Osteoblast (primary cell): ENCODE measurements around the gene ALS2CL. TPM values are rescaled to one million over a fixed set of nuclear protein-coding genes. Genes with fewer than 3 reads are reported as not detected.

Experiments
- DNase-seq: peaks from one replicate; pipeline ENCODE4 v3.0.0; 2011; ENCODE audit warnings: low spot score, mixed read lengths; ENCODE audit not compliant: insufficient read length; ENCODE audit errors: missing footprints
- H2AFZ ChIP-seq: 2 replicates; pipeline ENCODE4 v1.6.0; 2011; ENCODE audit warnings: mild to moderate bottlenecking, low read length
- H3K27ac ChIP-seq: 2 replicates; pipeline ENCODE4 v1.5.1; 2011; ENCODE audit warnings: mild to moderate bottlenecking, low read depth, low read length, moderate library complexity
- H3K27me3 ChIP-seq: 2 replicates; pipeline ENCODE4 v1.6.0; 2012; ENCODE audit warnings: mild to moderate bottlenecking, control low read depth, inconsistent platforms, low read length, moderate library complexity; ENCODE audit not compliant: insufficient read depth
- H3K36me3 ChIP-seq: 2 replicates; pipeline ENCODE4 v1.5.1; 2011; ENCODE audit warnings: mild to moderate bottlenecking, low read length, control low read depth, moderate library complexity; ENCODE audit not compliant: insufficient read depth
- H3K4me1 ChIP-seq: 2 replicates; pipeline ENCODE4 v1.5.1; 2011; ENCODE audit warnings: mild to moderate bottlenecking, low read length, control low read depth, moderate library complexity; ENCODE audit not compliant: insufficient read depth
- H3K4me2 ChIP-seq: 2 replicates; pipeline ENCODE4 v1.6.0; 2011; ENCODE audit warnings: mild to moderate bottlenecking, low read length; ENCODE audit not compliant: insufficient read depth
- H3K4me3 ChIP-seq: fragments of 200-600 bp; sonication (generic); 3 replicates; pipeline ENCODE4 v1.5.1; 2012; ENCODE audit warnings: mild to moderate bottlenecking, low read length, inconsistent platforms; ENCODE audit not compliant: insufficient read depth
- H3K79me2 ChIP-seq: 2 replicates; pipeline ENCODE4 v1.6.0; 2012; ENCODE audit warnings: mild to moderate bottlenecking, low read length, control low read depth, inconsistent platforms; ENCODE audit not compliant: insufficient read depth
- H3K9me3 ChIP-seq: 2 replicates; pipeline ENCODE4 v1.5.1; 2011; ENCODE audit warnings: low read depth, low read length, control low read depth
- H4K20me1 ChIP-seq: 2 replicates; pipeline ENCODE4 v1.6.0; 2012; ENCODE audit warnings: mild to moderate bottlenecking, low read length, control low read depth; ENCODE audit not compliant: insufficient read depth
- CTCF ChIP-seq: IDR thresholded peaks from 2 replicates; pipeline ENCODE4 v1.5.1; 2011; ENCODE audit warnings: mild to moderate bottlenecking, low read depth, low read length, moderate library complexity; ENCODE audit errors: extremely low read depth
- total RNA-seq: library from RNA; depleted of rRNA; stranded (reverse); fragments of >200 nt; gene quantifications from 2 replicates; pipeline ENCODE4 v1.2.3, GENCODE V29; 2012

Gene ALS2CL
- total RNA-seq, 1 donor, result 1.1 TPM

- no peaks in the 10 kb centered on the region for H3K9me3 ChIP-seq
- no peak overlapping the region for H2AFZ ChIP-seq
- no peak overlapping the region for H3K27ac ChIP-seq
- H3K4me3 ChIP-seq, result no peak overlapping the region
- peaks cover 7% of the 10 kb centered on the region for H3K4me1 ChIP-seq
- H3K4me2 ChIP-seq, result no peak overlapping the region
- TF ChIP-seq CTCF, result no peak
- DNase-seq, result peak; percentile 53
- H3K79me2 ChIP-seq, result no peaks in the 10 kb centered on the region
- peaks cover 6% of the 10 kb centered on the region for H3K27me3 ChIP-seq
- no peaks in the 10 kb centered on the region for H4K20me1 ChIP-seq
- no peaks in the 10 kb centered on the region for H3K36me3 ChIP-seq
Observed at GRCh38 chr3:46667061-46667621, 26.3 kb downstream of the ALS2CL start.

GRCh38 chr3:46666453-46666845, 27.0 kb downstream of the ALS2CL start:
- Histone ChIP-seq H3K36me3 (no peaks in the 10 kb centered on the region), H3K4me2 (no peak overlapping the region), H3K4me1 (peaks cover 7% of the 10 kb centered on the region), H3K79me2 (no peaks in the 10 kb centered on the region), H3K27ac (no peak overlapping the region), H4K20me1 (no peaks in the 10 kb centered on the region), H2AFZ (no peak overlapping the region), H3K9me3 (no peaks in the 10 kb centered on the region), H3K4me3 (no peak overlapping the region), H3K27me3 (peaks cover 6% of the 10 kb centered on the region)
- TF ChIP-seq CTCF, result no peak
- peak; percentile 51 for DNase-seq

- peak; percentile 81 for DNase-seq
- H4K20me1 ChIP-seq, result no peaks in the 10 kb centered on the region
- TF ChIP-seq CTCF, result no peak
- H2AFZ ChIP-seq, result no peak overlapping the region
- H3K79me2 ChIP-seq, result no peaks in the 10 kb centered on the region
- H3K4me3 ChIP-seq, result no peak overlapping the region
- no peak overlapping the region for H3K27ac ChIP-seq
- no peak overlapping the region for H3K4me2 ChIP-seq
- peaks cover 6% of the 10 kb centered on the region for H3K27me3 ChIP-seq
- no peaks in the 10 kb centered on the region for H3K36me3 ChIP-seq
- no peaks in the 10 kb centered on the region for H3K9me3 ChIP-seq
- H3K4me1 ChIP-seq, result peaks cover 7% of the 10 kb centered on the region
Observed at GRCh38 chr3:46665763-46666452, 27.6 kb downstream of the ALS2CL start.

GRCh38 chr3:46664971-46665762, 28.3 kb downstream of the ALS2CL start:
- TF ChIP-seq CTCF, result no peak
- peaks cover 7% of the 10 kb centered on the region for H3K4me1 ChIP-seq
- no peak overlapping the region for H3K4me3 ChIP-seq
- no peaks in the 10 kb centered on the region for H3K9me3 ChIP-seq
- H3K79me2 ChIP-seq, result no peaks in the 10 kb centered on the region
- no peak overlapping the region for H2AFZ ChIP-seq
- H3K27me3 ChIP-seq, result peaks cover 6% of the 10 kb centered on the region
- no peak overlapping the region for H3K27ac ChIP-seq
- H3K4me2 ChIP-seq, result no peak overlapping the region
- peak; percentile 43 for DNase-seq
- no peaks in the 10 kb centered on the region for H3K36me3 ChIP-seq
- H4K20me1 ChIP-seq, result no peaks in the 10 kb centered on the region
